Body of pancreas (tissue), 4 donors: ENCODE data around the gene FASTKD1. TPM values are rescaled to one million over a fixed set of nuclear protein-coding genes. Genes with fewer than 3 reads are reported as not detected.
"Not testable (repeated sequence)": the region's sequence is repeated elsewhere in the genome, so short reads cannot be mapped to it uniquely, and the experiment has no call there.

Experiments used
- ATAC-seq: fragments of 150-250 bp; one replicate; pipeline ENCODE4 v1.9.1; 2016
- DNase-seq, 4 donors: peaks; one replicate each; pipeline ENCODE4 v3.0.0-alpha.2; 2019
- H3K27ac ChIP-seq, 4 donors: fragments of 200-600 bp; sonication (generic); 1 replicate in 3 of 4; 2 replicates in 1 of 4; pipeline versions ENCODE4 v1.5.1 to v1.6.1; 2016 to 2019; ENCODE audit warnings: mild to moderate bottlenecking in 1 of 4, mixed read lengths in 1 of 4, moderate library complexity in 1 of 4
- H3K27me3 ChIP-seq, 2 donors: fragments of 200-600 bp; sonication (generic); one replicate each; pipeline ENCODE4 v1.6.0; 2016; ENCODE audit warnings: mild to moderate bottlenecking in 1 of 2
- H3K36me3 ChIP-seq, 2 donors: fragments of 200-600 bp; sonication (generic); replicated peaks in 1 of 2; 2 replicates each; pipeline ENCODE4 v1.5.1; 2016; ENCODE audit warnings: low read depth in 2 of 2; ENCODE audit not compliant: insufficient read depth in 1 of 2
- H3K4me1 ChIP-seq: fragments of 200-600 bp; sonication (generic); one replicate; pipeline ENCODE4 v1.6.0; 2016
- H3K4me3 ChIP-seq, 2 donors: fragments of 200-600 bp; sonication (generic); 1 replicate in 1 of 2; 2 replicates in 1 of 2; pipeline ENCODE4 v1.5.1; 2016 to 2019
- H3K9me3 ChIP-seq, 3 donors: fragments of 200-600 bp; sonication (generic); 1 replicate in 2 of 3; 2 replicates in 1 of 3; pipeline ENCODE4 v1.5.1; 2016
- CTCF ChIP-seq, 7 experiments: fragments of 450-650 bp in 4 of 7; fragments of 200-600 bp in 3 of 7; sonication (generic) in 3 of 7; IDR thresholded peaks; one replicate each; pipeline ENCODE4 v1.5.1; 2016 to 2019; ENCODE audit warnings: antibody characterized with exemption in 7 of 7
- POLR2A ChIP-seq, 3 donors: fragments of 450-650 bp; IDR thresholded peaks; one replicate each; pipeline ENCODE4 v1.6.1; 2016; ENCODE audit warnings: antibody characterized with exemption in 3 of 3, mild to moderate bottlenecking in 2 of 3
- WGBS, 2 donors: methylation state at CpG; one replicate each; pipeline ENCODE4 v1.1.5; 2017; 5-methylcytosine and 5-hydroxymethylcytosine counted together
- intact Hi-C: fragments of 100-400 bp; cut with DNase I; formaldehyde crosslinking; loops from one replicate; pipeline ENCODE4 v1.15.1; 2023
- total RNA-seq, 2 donors: library from RNA; depleted of rRNA; stranded (reverse); fragments of >200 nt; gene quantifications; one replicate each; pipeline ENCODE4 v1.1.0, GENCODE V29; 2016

Gene FASTKD1
- total RNA-seq, 2 donors from 2014 or later, result 13.2 to 18.2 TPM

GRCh38 chr2:169571571-169571970 is 2.1 kb downstream of the FASTKD1 start:
- Histone ChIP-seq H3K4me3 (no peak overlapping the region), H3K4me1 (peaks cover 11% of the 10 kb centered on the region), H3K27ac (no peak overlapping the region), H3K9me3 (no peaks in the 10 kb centered on the region), H3K27me3 (no peaks in the 10 kb centered on the region), H3K36me3 (no peaks in the 10 kb centered on the region)
- intact Hi-C loops, result no loop called here
- ATAC-seq, result no peak
- no peak for DNase-seq
- TF ChIP-seq CTCF (IDR thresholded peaks at IDR 0.05), result no peak
- no peak for TF ChIP-seq POLR2A (IDR thresholded peaks at IDR 0.05)
- 71 to 72% methylated on average over 3 of the region's 3 CpGs for WGBS, 2 donors

GRCh38 chr2:169570752-169571151 is 2.9 kb downstream of the FASTKD1 start:
- H3K9me3 ChIP-seq, DNase-seq, ATAC-seq, intact Hi-C loops, H3K36me3 ChIP-seq, H3K4me3 ChIP-seq, H3K27me3 ChIP-seq, H3K27ac ChIP-seq: not testable (repeated sequence)
- H3K4me1 ChIP-seq, result peaks cover 11% of the 10 kb centered on the region
- WGBS, 2 donors, result 93 to 96% methylated on average over 4 of the region's 4 CpGs

GRCh38 chr2:169569948-169570347 is 3.7 kb downstream of the FASTKD1 start:
- intact Hi-C loops, result no loop called here
- Histone ChIP-seq H3K4me3 (no peak overlapping the region), H3K4me1 (peaks cover 11% of the 10 kb centered on the region), H3K27me3 (no peaks in the 10 kb centered on the region), H3K36me3 (no peaks in the 10 kb centered on the region), H3K27ac (no peak overlapping the region), H3K9me3 (no peaks in the 10 kb centered on the region)
- ATAC-seq (no peak), DNase-seq (no peak)
- 85 to 91% methylated on average over 2 of the region's 2 CpGs for WGBS, 2 donors
- TF ChIP-seq CTCF (IDR thresholded peaks at IDR 0.05) (no peak), POLR2A (IDR thresholded peaks at IDR 0.05) (no peak)

GRCh38 chr2:169565686-169566085 is 8.0 kb downstream of the FASTKD1 start:
- no peaks in the 10 kb centered on the region for H3K9me3 ChIP-seq
- H3K4me3 ChIP-seq, result no peak overlapping the region
- H3K27ac ChIP-seq, result no peak overlapping the region
- H3K4me1 ChIP-seq, result no peaks in the 10 kb centered on the region
- no peaks in the 10 kb centered on the region for H3K36me3 ChIP-seq
- TF ChIP-seq CTCF (IDR thresholded peaks at IDR 0.05), result no peak
- no peak for TF ChIP-seq POLR2A (IDR thresholded peaks at IDR 0.05)
- no peak for DNase-seq
- H3K27me3 ChIP-seq, result no peaks in the 10 kb centered on the region
- 91 to 100% methylated on average over 1 of the region's 1 CpG for WGBS, 2 donors
- ATAC-seq, result no peak
- intact Hi-C loops, result no loop called here

DNA sequence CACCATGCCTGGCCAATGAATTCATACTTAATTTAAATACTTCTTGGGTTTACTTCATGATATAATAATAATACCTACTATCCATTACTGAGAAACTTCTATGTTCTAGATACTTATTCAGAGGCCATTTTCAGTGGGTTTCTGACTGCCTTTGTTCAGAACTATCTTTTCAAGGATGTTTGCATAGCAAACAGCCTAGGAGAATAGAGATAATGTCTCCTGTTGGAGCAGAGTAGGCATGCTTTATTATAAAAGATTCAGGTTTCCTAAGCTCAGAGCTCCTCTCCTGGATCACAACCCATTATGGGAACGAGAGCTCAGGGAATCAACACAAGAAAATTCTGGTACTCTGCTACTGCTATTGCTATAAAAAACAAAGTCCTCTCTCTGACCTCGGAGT is 11.1 kb downstream of the FASTKD1 start:
- H3K27ac ChIP-seq, result no peak overlapping the region
- no peaks in the 10 kb centered on the region for H3K36me3 ChIP-seq
- H3K4me1 ChIP-seq, result no peaks in the 10 kb centered on the region
- no peaks in the 10 kb centered on the region for H3K9me3 ChIP-seq
- WGBS, 2 donors, result 59 to 72% methylated on average over 2 of the region's 2 CpGs
- TF ChIP-seq POLR2A (IDR thresholded peaks at IDR 0.05) (no peak), CTCF (IDR thresholded peaks at IDR 0.05) (no peak)
- H3K4me3 ChIP-seq, result no peak overlapping the region
- intact Hi-C loops, result no loop called here
- H3K27me3 ChIP-seq, result no peaks in the 10 kb centered on the region
- DNase-seq (no peak), ATAC-seq (no peak)

GRCh38 chr2:169562084-169562483 is 11.6 kb downstream of the FASTKD1 start:
- ATAC-seq, H3K27me3 ChIP-seq, DNase-seq, H3K4me1 ChIP-seq, H3K27ac ChIP-seq, intact Hi-C loops, H3K4me3 ChIP-seq, H3K36me3 ChIP-seq, H3K9me3 ChIP-seq: not testable (repeated sequence)
- WGBS, 2 donors, result 95 to 99% methylated on average over 5 of the region's 5 CpGs
